NCI-H1092 (cell line): ENCODE results near the gene TCF21.
"Not testable (repeated sequence)": the region's sequence is repeated elsewhere in the genome, so short reads cannot be mapped to it uniquely, and the experiment has no call there.

ENCODE experiments used
- DNase-seq: peaks from one replicate; lab custom pipeline; 2025; lab: John Stamatoyannopoulos, UW

TCF21 gene

GRCh38 chr6:133888929-133889556 lies at the start of gene TCF21:
Gene TCF21, plus strand, starts transcription at chr6:133889113. Its CDS starts 285 bp downstream, at chr6:133889398.
- no peak for DNase-seq

- DNase-seq, result no peak
Measured at GRCh38 chr6:133841176-133841575, 47.7 kb upstream of the TCF21 start.

DNA sequence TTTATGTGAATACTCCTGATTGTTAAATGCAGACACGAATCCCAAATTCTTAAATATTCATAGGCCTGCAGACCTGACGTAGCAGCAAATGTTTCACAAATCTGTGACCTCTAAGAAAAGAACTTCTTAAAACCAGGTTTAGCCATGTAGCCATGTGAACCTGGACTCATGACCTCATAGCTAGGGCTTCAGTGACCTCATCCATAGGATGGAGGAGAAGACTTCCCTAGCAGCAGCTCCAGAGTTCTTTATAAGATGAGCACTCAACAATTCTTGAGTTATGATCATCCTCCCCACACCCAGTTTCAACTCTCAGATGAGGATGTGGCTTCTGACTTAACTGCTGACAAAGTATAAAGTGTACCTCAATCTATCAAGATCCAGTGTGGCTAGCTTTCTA lies 45.8 kb upstream of the TCF21 start:
- DNase-seq, result no peak

DNA sequence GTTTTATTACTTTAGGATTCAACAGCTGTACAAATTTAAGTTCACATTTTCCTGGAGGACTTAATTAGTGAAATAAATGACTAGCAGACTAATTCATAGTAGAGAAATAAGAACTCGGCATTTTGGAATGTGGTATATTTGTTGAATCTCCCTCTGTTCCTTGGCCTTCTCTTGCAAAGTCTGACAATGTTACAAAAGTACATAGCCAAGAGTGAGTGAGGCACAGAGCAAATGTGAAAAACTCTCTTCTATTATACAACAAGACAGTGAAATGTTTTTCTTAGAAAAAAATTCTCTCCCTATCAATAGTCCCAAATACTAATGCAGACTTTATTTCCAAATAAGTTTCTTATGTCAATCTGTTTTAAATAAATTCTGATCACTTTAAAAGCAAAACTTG lies 44.2 kb upstream of the TCF21 start:
- DNase-seq, result no peak

DNA sequence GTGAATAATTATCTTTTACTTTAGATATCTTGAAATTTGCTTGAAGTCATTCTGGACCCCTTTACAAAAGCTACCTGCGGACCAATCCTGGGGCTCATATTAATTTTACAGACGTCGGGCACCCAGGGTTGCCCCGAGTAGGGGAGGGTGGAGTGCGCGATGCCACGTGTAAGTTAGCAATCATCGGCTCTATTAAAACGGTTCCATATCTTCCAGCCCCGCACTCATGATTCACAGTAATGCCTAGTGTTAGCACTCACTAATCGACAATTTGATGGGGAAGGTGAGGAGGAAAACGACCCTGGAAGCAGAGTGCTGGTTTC lies 34.9 kb upstream of the TCF21 start:
- no peak for DNase-seq

DNA sequence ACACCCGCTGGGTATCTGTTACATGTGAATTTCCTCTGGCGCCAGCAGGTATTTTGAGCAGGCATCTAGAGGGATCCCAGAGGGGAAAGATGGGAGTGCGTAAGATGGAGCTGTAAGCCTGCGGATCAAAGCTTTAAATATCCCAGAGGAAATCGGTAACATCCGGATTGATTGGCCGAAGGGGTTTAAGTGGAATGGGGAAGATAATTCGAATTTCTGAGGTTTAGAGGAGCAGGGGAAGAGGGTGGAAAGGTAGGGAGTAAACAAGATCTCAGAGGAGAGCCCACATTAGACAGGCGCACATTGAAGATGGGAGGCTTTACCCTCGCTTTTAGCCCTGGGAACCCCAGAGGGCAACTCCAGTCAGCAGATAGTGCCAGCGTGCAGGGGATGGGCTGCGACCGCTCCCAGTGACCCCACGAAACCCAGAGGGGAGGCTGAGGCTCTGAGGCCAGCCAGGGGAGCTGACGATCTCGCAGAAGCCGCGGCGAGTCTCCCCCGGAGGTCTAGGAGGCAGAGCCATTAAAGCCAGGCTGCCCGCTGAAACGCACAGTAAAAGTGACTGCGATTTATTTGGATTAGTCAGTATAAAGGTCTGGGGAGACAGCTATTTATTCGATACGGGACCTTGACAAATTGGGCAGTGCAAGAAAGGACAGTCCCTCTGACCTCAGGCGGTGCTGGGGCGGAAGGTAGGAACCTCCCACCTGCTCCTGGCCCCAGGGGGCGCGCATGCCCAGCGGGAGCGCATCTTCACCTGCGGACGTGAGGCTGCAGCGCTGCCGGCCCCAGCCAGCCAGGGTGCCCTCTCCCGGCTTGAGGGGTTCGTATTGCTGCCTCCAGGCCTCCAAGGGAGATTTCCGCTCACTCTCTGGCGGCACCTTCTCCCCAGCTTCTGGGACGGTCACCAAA lies 34.3 kb upstream of the TCF21 start:
- no peak for DNase-seq

- no peak for DNase-seq
Measured at GRCh38 chr6:133855276-133855990, 33.5 kb upstream of the TCF21 start.

GRCh38 chr6:133855991-133856370 lies 32.9 kb upstream of the TCF21 start:
- DNase-seq, result no peak

DNA sequence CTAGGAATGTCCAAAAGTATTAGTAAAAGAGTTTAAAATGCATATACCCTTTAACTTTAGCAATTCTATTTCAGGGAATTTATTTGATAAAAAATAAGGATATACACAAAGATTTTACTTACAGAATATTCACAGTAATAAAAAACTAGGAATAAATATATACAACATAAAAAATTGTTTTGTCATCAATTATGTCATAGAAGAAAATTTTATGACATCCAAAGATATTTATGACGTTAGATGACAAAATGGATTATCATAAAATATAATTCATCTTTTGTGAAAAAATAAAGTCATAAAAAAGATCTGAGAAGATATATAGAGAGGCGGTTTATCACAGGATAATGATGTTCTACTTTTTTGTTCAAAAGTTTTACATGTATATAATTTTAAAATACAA lies 32.0 kb upstream of the TCF21 start:
- DNase-seq, result no peak

DNA sequence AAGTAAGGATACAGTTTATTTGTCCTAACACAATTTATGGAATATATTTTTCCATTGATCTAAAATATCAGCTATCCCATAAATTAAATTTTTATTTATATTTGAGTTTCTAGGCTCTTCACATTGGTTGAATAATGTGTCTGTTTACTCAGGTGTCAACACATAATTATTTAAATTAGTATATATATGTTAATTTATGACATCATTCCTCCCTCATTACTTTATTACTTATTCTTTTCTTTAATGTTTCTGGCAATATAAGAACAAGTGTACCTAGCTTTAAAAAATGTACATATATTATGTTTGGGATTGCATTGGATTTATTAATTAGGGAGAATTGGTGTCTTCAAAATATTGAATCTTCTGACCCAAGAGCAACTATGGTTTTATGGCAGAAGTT lies 31.2 kb upstream of the TCF21 start:
- DNase-seq, result no peak

DNA sequence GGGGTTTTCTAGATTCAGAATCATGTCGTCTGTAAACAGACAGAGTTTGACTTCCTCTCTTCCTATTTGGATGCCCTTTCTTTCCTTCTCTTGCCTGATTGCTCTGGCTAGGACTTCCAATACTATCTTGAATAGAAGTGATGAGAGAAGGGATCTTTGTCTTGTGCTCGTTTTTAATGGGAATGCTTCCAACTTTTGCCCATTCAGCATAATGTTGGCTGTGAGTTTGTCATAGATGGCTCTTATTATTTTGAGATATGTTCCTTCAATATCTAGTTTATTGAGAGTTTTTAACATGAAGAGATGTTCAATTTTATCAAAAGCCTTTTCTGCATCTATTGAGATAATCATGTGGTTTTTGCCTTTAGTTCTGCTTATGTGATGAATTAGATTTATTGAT lies 27.6 kb upstream of the TCF21 start:
- not testable (repeated sequence) for DNase-seq

- no peak for DNase-seq
Measured at GRCh38 chr6:133863228-133863627, 25.7 kb upstream of the TCF21 start.

DNA sequence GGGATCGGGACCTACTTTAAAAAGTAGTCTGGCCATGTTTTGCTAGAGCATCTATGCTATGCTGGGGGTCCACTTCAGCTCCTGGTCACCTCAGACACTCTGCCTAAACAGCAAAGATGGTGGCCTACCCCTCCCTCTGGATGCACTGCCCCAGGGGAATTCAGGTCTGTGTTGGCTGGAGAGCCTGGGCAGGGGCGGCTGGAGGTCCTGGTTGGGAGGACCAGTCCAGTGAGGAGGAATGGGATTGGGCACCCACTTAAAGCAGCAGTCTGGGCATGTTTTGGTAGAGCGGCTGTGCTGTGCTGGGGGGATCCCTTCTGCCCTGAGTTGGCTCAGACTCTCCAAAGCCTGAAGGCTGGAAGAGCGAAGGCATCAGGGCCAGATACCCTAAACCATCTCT lies 23.2 kb upstream of the TCF21 start:
- DNase-seq, result no peak

DNA sequence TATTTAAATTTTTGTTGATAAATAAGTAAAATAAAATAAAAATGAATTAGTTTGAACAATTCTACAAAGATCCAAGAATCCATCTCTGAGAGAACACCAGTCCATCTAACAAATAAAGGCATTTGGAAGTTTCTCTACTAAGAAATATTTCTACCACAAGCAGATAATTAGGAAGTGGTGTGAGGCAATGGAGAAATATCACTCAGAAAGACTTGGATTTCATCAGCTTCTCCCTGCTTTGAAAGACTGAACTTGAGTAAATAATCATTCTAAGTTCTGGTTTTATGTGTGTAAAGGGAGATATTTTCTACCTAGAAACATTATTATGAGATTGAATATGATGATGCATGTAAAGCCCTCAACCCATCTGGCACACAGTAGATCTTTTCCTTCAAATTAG lies 17.8 kb upstream of the TCF21 start:
- DNase-seq, result no peak

DNA sequence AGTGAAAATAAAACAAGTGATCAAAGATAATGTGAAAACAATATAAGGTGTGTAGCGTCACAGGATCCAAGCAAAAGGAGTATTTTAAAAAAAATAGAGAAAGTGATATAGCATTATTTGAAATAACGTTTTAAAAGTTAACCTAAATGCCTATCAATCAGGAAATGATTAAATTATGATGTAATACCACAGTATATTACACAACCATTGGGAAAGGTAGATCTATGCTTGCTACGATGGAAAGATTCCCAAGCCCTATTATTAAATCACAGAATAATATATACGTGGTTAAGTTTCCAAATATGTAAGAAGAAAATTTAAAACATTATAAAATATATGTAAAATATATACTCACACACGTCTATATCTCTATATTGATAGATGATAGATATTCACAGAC lies 15.4 kb upstream of the TCF21 start:
- DNase-seq, result no peak

DNA sequence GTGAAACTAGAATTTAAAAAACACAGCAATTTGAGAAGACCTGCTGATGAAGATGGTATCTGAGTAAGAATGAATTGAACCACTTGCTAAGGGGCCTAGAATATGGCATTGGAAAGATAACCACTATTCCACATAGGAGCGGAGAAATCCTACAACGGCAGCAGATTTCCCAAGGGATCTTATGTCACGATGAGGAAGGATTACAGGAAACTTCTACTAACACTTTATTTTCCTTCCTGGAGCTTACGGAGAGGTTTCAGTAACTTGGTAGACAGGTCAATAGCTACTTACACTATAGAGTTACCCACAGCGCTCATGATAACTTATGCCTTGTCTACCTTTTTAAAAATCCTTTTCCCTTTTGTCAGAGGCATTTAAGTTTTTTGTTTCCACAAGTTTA lies 11.8 kb upstream of the TCF21 start:
- DNase-seq, result no peak

- DNase-seq, result no peak
Measured at GRCh38 chr6:133880006-133880405, 8.9 kb upstream of the TCF21 start.

- DNase-seq, result no peak
Measured at GRCh38 chr6:133880896-133881295, 8.0 kb upstream of the TCF21 start.

DNA sequence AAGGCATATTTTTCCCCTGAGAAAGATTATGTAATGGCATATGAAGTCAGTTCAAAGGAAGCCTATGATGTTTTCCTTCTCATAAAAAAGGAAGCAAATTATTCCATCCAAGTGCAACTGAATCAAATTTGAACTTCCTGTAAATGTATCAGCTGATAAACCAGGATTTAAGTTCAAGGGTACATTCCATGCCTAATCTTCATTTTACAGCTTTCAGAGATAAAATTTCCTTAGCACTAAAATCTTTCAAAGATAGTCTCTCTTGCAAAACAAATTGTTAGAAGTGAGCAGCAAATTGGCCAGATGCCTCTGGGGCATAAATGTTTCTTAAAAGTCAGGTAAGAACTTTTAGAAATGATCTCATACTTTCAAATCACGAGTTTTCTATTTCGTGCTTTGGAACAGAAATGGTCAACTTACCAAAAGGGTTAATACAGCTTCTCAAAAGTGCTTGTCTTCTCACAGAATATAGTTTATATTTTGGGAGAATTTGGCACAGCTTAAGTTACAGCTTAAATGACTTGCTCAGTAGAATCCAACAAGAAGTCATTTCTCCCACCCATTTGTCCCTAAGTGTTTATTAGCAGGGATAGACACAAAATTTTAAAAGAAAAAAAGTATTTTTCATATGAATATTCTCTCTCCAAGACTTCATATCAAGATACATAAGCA lies 2.7 kb upstream of the TCF21 start:
- no peak for DNase-seq

- DNase-seq, result no peak
Measured at GRCh38 chr6:133887156-133887879, 1.6 kb upstream of the TCF21 start.

DNA sequence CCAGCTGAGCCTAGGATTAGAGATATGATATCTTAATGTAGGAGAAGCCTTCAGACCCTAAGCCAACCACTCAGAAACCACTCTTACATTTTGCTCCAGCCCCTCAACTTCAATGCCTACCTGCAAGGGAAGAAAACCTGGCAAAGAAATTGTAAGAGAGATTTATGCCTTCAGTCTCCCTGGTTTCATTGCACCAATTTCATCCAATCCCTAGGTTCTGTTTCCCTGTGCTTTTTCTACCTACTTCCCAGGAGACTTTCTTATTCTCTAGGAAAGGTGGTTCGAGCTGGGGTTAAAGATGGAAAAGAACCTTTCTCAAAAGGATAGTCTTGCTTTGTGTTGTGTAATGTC lies 1.1 kb upstream of the TCF21 start:
- no peak for DNase-seq
